HL-60 (cell line): Measurements from ENCODE around the gene FRK.

Source experiments
- CTCF ChIP-seq: IDR thresholded peaks from one replicate; pipeline ENCODE4 v1.5.1; 2011; ENCODE audit warnings: low read length, control low read depth, inconsistent platforms; ENCODE audit not compliant: insufficient read depth
- POLR2AphosphoS5 ChIP-seq: IDR thresholded peaks from 2 replicates; pipeline ENCODE4 v1.6.1; 2012; ENCODE audit warnings: low read depth
- REST ChIP-seq: IDR thresholded peaks from 2 replicates; pipeline ENCODE4 v1.6.1; 2012; ENCODE audit warnings: low read depth; ENCODE audit not compliant: insufficient replicate concordance

DNA sequence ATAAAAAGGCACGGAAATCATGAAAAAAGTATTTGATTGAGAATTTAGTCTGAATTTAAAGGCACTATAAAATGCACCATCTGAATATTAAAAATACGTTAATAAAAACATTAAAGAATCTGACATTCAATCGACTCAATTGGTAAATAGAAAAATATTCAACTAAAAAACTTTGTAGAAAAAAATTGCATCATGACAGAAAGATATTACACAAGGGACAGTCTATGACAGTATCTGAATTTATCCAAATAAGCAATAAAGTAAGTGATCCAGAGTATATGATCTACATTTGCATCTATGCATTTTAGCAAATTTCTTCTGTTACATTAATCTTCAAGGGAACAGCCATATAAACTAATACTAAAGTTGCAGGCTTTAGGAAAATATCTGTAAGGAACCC, 9.4 kb downstream of the FRK start:
- TF ChIP-seq REST = no peak
- no peak for TF ChIP-seq CTCF
- no peak for TF ChIP-seq POLR2AphosphoS5
